HCT116 (cell line): ENCODE measurements around the gene CEMP1. TPM values are rescaled to one million over a fixed set of nuclear protein-coding genes. Genes with fewer than 3 reads are reported as not detected.

ENCODE experiments used
- ATAC-seq: fragments of 200-7000 bp; cut with Tn5 transposase; 2 replicates; pipeline ENCODE4 v1.9.1; 2020; ENCODE audit warnings: mild to moderate bottlenecking, moderate library complexity
- BruUV-seq: library from RNA; stranded (reverse); fragments of 400-500 nt; replicated peaks from 2 replicates; lab custom pipeline; 2021; lab: Mats Ljungman, UMichigan
- CTCF ChIA-PET: fragments of 300-600 bp; sonication (Branson Sonifier 250); formaldehyde crosslinking; loops from one replicate; lab custom pipeline; 2021; ENCODE audit warnings: antibody characterized with exemption; lab: Charles Lee
- POLR2A ChIA-PET: fragments of 300-600, 350-600 bp; sonication (Branson Sonifier 250); formaldehyde crosslinking; loops from one replicate; lab custom pipeline; 2021; ENCODE audit warnings: antibody characterized with exemption; lab: Charles Lee
- RAD21 ChIA-PET, 2 experiments: fragments of 300-600 bp; sonication (Branson Sonifier 250); formaldehyde crosslinking; loops; one replicate each; lab custom pipeline; 2023; ENCODE audit warnings: low total read pairs in 2 of 2; ENCODE audit not compliant: uncharacterized antibody in 2 of 2, unreplicated experiment in 2 of 2, low non-redundant PET in 1 of 2; lab: Charles Lee
- DNase-seq: peaks from one replicate; pipeline ENCODE4 v3.0.0-alpha.2; 2010; ENCODE audit warnings: low read depth, low spot score
- H2AFZ ChIP-seq: fragments of 200-600 bp; shearing (Covaris generic), sonication (generic); 2 replicates; pipeline ENCODE4 v1.6.1; 2017; ENCODE audit warnings: low read depth, mixed run types, mixed read lengths, antibody characterized with exemption, low read length; ENCODE audit not compliant: poor library complexity, severe bottlenecking
- H3K27ac ChIP-seq: 2 replicates; pipeline ENCODE4 v1.5.1; 2012; ENCODE audit warnings: low read depth, low read length
- H3K27me3 ChIP-seq: fragments of 200-600 bp; sonication (generic); 2 replicates; pipeline ENCODE4 v1.6.1; 2016; ENCODE audit warnings: mixed run types, low read length, mixed read lengths; ENCODE audit not compliant: insufficient read depth
- H3K36me3 ChIP-seq, 2 experiments: fragments of 200-500 bp in 1 of 2; fragments of 200-600 bp in 1 of 2; sonication (Bioruptor generic) in 1 of 2; sonication (generic) in 1 of 2; 2 replicates each; pipeline versions ENCODE4 v1.5.1 to v1.6.1; 2014 to 2016; ENCODE audit warnings: low read length in 2 of 2, inconsistent platforms in 1 of 2, mixed read lengths in 1 of 2, mixed run types in 1 of 2; ENCODE audit not compliant: insufficient read depth in 2 of 2, control insufficient read depth in 1 of 2
- H3K4me1 ChIP-seq, 2 experiments: fragments of 200-600 bp in 1 of 2; sonication (generic) in 1 of 2; 2 replicates each; pipeline versions ENCODE4 v1.5.1 to v1.6.1; 2012 to 2017; ENCODE audit warnings: low read length in 2 of 2, inconsistent platforms in 1 of 2, mild to moderate bottlenecking in 1 of 2, mixed read lengths in 1 of 2, mixed run types in 1 of 2, moderate library complexity in 1 of 2; ENCODE audit not compliant: insufficient read depth in 2 of 2, control insufficient read depth in 1 of 2
- H3K4me2 ChIP-seq: fragments of 200-600 bp; sonication (generic); 2 replicates; pipeline ENCODE4 v1.6.1; 2017; ENCODE audit warnings: mixed run types, low read length, mixed read lengths
- H3K4me3 ChIP-seq, 2 experiments: fragments of 200-600 bp in 1 of 2; sonication (generic) in 1 of 2; replicated peaks in 1 of 2; 2 replicates each; pipeline ENCODE4 v1.5.1; 2011 to 2016; ENCODE audit warnings: low read length in 2 of 2, control low read depth in 1 of 2, low read depth in 1 of 2, mild to moderate bottlenecking in 1 of 2, mixed read lengths in 1 of 2, mixed run types in 1 of 2
- H3K79me2 ChIP-seq: fragments of 200-600 bp; sonication (generic); 2 replicates; pipeline ENCODE4 v1.6.1; 2017; ENCODE audit warnings: mild to moderate bottlenecking, mixed run types, low read length, moderate library complexity, mixed read lengths; ENCODE audit not compliant: insufficient read depth
- H3K9ac ChIP-seq: fragments of 200-600 bp; sonication (generic); 2 replicates; pipeline ENCODE4 v1.6.1; 2016; ENCODE audit warnings: low read length, mixed read lengths
- H3K9me2 ChIP-seq: fragments of 200-600 bp; sonication (generic), shearing (Covaris generic); 2 replicates; pipeline ENCODE4 v1.6.1; 2017; ENCODE audit warnings: mixed run types, mild to moderate bottlenecking, moderate library complexity; ENCODE audit not compliant: insufficient read depth
- H3K9me3 ChIP-seq, 2 experiments: fragments of 200-500 bp in 1 of 2; fragments of 200-600 bp in 1 of 2; sonication (Bioruptor generic) in 1 of 2; sonication (generic) in 1 of 2; 2 replicates each; pipeline ENCODE4 v1.6.1; 2014 to 2017; ENCODE audit warnings: low read length in 2 of 2, mixed read lengths in 2 of 2, inconsistent platforms in 1 of 2, low read depth in 1 of 2, mild to moderate bottlenecking in 1 of 2, mixed run types in 1 of 2, moderate library complexity in 1 of 2; ENCODE audit not compliant: control insufficient read depth in 1 of 2, insufficient read depth in 1 of 2
- H4K20me1 ChIP-seq: fragments of 200-600 bp; sonication (generic), shearing (Covaris generic); 2 replicates; pipeline ENCODE4 v1.6.1; 2017; ENCODE audit warnings: mixed run types, mild to moderate bottlenecking, moderate library complexity; ENCODE audit not compliant: insufficient read depth
- CBX3 ChIP-seq: IDR thresholded peaks from 2 replicates; pipeline ENCODE4 v1.6.1; 2012; ENCODE audit warnings: low read depth
- CEBPB ChIP-seq: IDR thresholded peaks from 2 replicates; pipeline ENCODE4 v1.6.1; 2012; ENCODE audit warnings: low read depth
- EGR1 ChIP-seq: IDR thresholded peaks from 2 replicates; pipeline ENCODE4 v1.6.1; 2012; ENCODE audit warnings: low read depth
- ELF1 ChIP-seq: IDR thresholded peaks from 2 replicates; pipeline ENCODE4 v1.6.1; 2012; ENCODE audit warnings: low read depth, borderline replicate concordance
- EZH2 ChIP-seq: fragments of 200-600 bp; sonication (generic); IDR thresholded peaks from 2 replicates; pipeline ENCODE4 v1.6.1; 2017; ENCODE audit warnings: antibody characterized with exemption, mixed run types
- EZH2phosphoT487 ChIP-seq: fragments of 200-600 bp; IDR thresholded peaks from 2 replicates; pipeline ENCODE4 v1.6.1; 2018; ENCODE audit warnings: antibody characterized with exemption, borderline replicate concordance
- FOSL1 ChIP-seq: IDR thresholded peaks from 2 replicates; pipeline ENCODE4 v1.6.1; 2012; ENCODE audit warnings: low read depth
- MAX ChIP-seq: IDR thresholded peaks from 2 replicates; pipeline ENCODE4 v1.6.1; 2012
- RAD21 ChIP-seq: IDR thresholded peaks from 2 replicates; pipeline ENCODE4 v1.6.1; 2012; ENCODE audit warnings: low read depth, mild to moderate bottlenecking
- SP1 ChIP-seq: IDR thresholded peaks from 2 replicates; pipeline ENCODE4 v1.6.1; 2012; ENCODE audit warnings: low read depth
- SRF ChIP-seq: IDR thresholded peaks from 2 replicates; pipeline ENCODE4 v1.6.1; 2012; ENCODE audit warnings: low read depth
- ZNF274 ChIP-seq: fragments of 200-500 bp; sonication (Bioruptor generic); IDR thresholded peaks from 2 replicates; pipeline ENCODE4 v1.6.1; 2014; ENCODE audit warnings: mild to moderate bottlenecking, low read depth, low read length, inconsistent platforms
- intact Hi-C: fragments of 100-400 bp; cut with micrococcal nuclease; formaldehyde crosslinking; loops from 2 replicates; pipeline ENCODE4 v1.10.0; 2022
- total RNA-seq: library from RNA; stranded (reverse); gene quantifications from one replicate; pipeline ENCODE4 v1.2.1, GENCODE V29; 2021; ENCODE audit not compliant: unreplicated experiment
- TF ChIP-seq, protein P1 (sequence below): IDR thresholded peaks from 2 replicates; pipeline ENCODE4 v1.6.1; 2011; ENCODE audit warnings: mild to moderate bottlenecking, low read length, moderate library complexity; ENCODE audit not compliant: insufficient replicate concordance; ENCODE audit errors: extremely low read depth

The CEMP1 gene
- total RNA-seq, 1 experiment from 2014 or later: 0.32 TPM

DNA sequence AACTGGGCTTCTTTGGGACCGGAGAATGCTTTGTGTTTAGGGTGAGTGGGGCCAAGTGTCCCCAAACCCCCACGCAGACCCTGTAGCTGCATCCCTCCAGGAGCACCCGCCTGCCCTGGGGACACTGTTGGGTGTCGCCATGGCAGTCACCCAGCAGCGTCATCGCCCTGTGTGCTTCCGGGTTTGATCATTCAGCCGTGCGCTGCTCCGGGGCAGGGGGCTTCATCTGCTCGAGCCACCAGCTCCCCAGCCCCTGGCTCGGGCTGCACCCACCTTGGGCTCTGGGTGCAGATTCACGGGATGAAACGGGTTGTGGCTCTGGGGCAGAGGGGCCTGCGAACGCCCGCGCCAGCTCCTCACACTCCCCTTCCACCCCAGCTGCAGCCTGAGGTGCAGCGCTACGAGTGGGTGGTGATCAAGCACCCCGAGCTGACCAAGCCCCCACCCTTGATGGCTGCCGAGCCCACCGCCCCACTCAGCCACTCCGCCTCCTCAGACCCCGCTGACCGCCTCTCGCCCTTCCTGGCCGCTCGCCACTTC is 31.2 kb downstream of the CEMP1 start:
- TF ChIP-seq EZH2phosphoT487 (no peak), ZNF274 (no peak), RAD21 (no peak), EGR1 (no peak)
- POLR2A ChIA-PET: no interaction called here
- no TSS peak for BruUV-seq

GRCh38 chr16:2499454-2499853 is 31.8 kb downstream of the CEMP1 start:
- ChIA-PET RAD21 (no interaction called here), POLR2A (no interaction called here), CTCF (interaction anchor here (1.7 kb wide), 1 partner anchor 203 kb away, joined by 4 read pairs; no protein-coding TSS in a partner anchor)
- intact Hi-C loops: no loop called here
- TF ChIP-seq EZH2: no peak
- TF ChIP-seq ELF1: no peak
- TF ChIP-seq, protein P1, sequence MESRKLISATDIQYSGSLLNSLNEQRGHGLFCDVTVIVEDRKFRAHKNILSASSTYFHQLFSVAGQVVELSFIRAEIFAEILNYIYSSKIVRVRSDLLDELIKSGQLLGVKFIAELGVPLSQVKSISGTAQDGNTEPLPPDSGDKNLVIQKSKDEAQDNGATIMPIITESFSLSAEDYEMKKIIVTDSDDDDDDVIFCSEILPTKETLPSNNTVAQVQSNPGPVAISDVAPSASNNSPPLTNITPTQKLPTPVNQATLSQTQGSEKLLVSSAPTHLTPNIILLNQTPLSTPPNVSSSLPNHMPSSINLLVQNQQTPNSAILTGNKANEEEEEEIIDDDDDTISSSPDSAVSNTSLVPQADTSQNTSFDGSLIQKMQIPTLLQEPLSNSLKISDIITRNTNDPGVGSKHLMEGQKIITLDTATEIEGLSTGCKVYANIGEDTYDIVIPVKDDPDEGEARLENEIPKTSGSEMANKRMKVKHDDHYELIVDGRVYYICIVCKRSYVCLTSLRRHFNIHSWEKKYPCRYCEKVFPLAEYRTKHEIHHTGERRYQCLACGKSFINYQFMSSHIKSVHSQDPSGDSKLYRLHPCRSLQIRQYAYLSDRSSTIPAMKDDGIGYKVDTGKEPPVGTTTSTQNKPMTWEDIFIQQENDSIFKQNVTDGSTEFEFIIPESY: no peak
- no peak for TF ChIP-seq SRF
- no peak for TF ChIP-seq RAD21
- no peak for TF ChIP-seq CEBPB
- no peak for TF ChIP-seq MAX
- TF ChIP-seq CBX3: no peak
- TF ChIP-seq SP1: no peak
- no peak for TF ChIP-seq FOSL1
- TF ChIP-seq EZH2phosphoT487: no peak
- no peak for TF ChIP-seq ZNF274
- H3K36me3 ChIP-seq: peaks cover 0 to 4% of the 10 kb centered on the region in 2 experiments; a peak in 1 of 4 replicates
- ATAC-seq: no peak
- no peak for DNase-seq
- H3K4me1 ChIP-seq: peaks cover 3 to 12% of the 10 kb centered on the region in 2 experiments; a peak in 3 of 4 replicates
- no peak overlapping the region for H3K9ac ChIP-seq
- no peak overlapping the region for H3K4me3 ChIP-seq
- H3K27ac ChIP-seq: no peak overlapping the region
- no peak overlapping the region for H3K4me2 ChIP-seq
- no peak overlapping the region for H2AFZ ChIP-seq
- H3K27me3 ChIP-seq: no peaks in the 10 kb centered on the region
- no peaks in the 10 kb centered on the region for H3K79me2 ChIP-seq
- H4K20me1 ChIP-seq: no peaks in the 10 kb centered on the region
- no TSS peak for BruUV-seq
- no peaks in the 10 kb centered on the region for H3K9me2 ChIP-seq
- H3K9me3 ChIP-seq: no peaks in the 10 kb centered on the region

More for the DNA sequence above, 31.2 kb downstream of the CEMP1 start:
- H3K27me3 ChIP-seq: no peaks in the 10 kb centered on the region
- CTCF ChIA-PET: interaction anchor here (1.7 kb wide), 1 partner anchor 203 kb away, joined by 4 read pairs; no protein-coding TSS in a partner anchor
- peaks cover 0 to 4% of the 10 kb centered on the region in 2 experiments; a peak in 1 of 4 replicates for H3K36me3 ChIP-seq
- H2AFZ ChIP-seq: no peak overlapping the region
- H3K79me2 ChIP-seq: no peaks in the 10 kb centered on the region
- no peaks in the 10 kb centered on the region for H3K9me3 ChIP-seq
- no peak overlapping the region for H3K4me2 ChIP-seq
- RAD21 ChIA-PET: no interaction called here
- peaks cover 3 to 12% of the 10 kb centered on the region in 2 experiments; a peak in 3 of 4 replicates for H3K4me1 ChIP-seq
- no peak overlapping the region for H3K9ac ChIP-seq
- no peaks in the 10 kb centered on the region for H4K20me1 ChIP-seq
- H3K4me3 ChIP-seq: no peak overlapping the region
- no peak overlapping the region for H3K27ac ChIP-seq
- H3K9me2 ChIP-seq: no peaks in the 10 kb centered on the region
- ATAC-seq: no peak
- intact Hi-C loops: loop anchor here (5.0 to 10.0 kb wide), 3 partner anchors 158 to 305 kb away; partner anchors contain the start of genes ABCA3, CASKIN1 and RNPS1
- no peak for DNase-seq
